CD14-positive monocyte (primary cell): Measurements from ENCODE around the gene TCP11. TPM values are rescaled to one million over a fixed set of nuclear protein-coding genes. Genes with fewer than 3 reads are reported as not detected.

Experiments
- DNase-seq, 3 donors: peaks; one replicate each; pipeline ENCODE4 v3.0.0-alpha.2; 2011 to 2022
- H2AFZ ChIP-seq: 2 replicates; pipeline ENCODE4 v1.6.0; 2012; ENCODE audit warnings: mild to moderate bottlenecking, low read depth, low read length, inconsistent platforms; ENCODE audit not compliant: insufficient read depth, poor library complexity, severe bottlenecking
- H3K27ac ChIP-seq, 2 donors: 1 replicate in 1 of 2; 2 replicates in 1 of 2; pipeline ENCODE4 v1.5.1; 2012 to 2013; ENCODE audit warnings: low read length in 2 of 2, control low read depth in 1 of 2, inconsistent platforms in 1 of 2, low read depth in 1 of 2, mild to moderate bottlenecking in 1 of 2
- H3K27me3 ChIP-seq, 2 donors: one replicate each; pipeline versions ENCODE4 v1.6.0 to v1.6.1; 2011 to 2013; ENCODE audit warnings: low read length in 2 of 2; ENCODE audit not compliant: control insufficient read depth in 2 of 2, insufficient read depth in 2 of 2
- H3K36me3 ChIP-seq, 2 donors: replicated peaks in 1 of 2; 1 replicate in 1 of 2; 2 replicates in 1 of 2; pipeline versions ENCODE4 v1.5.1 to v1.6.1; 2012 to 2013; ENCODE audit warnings: low read length in 2 of 2, control low read depth in 1 of 2, inconsistent platforms in 1 of 2, mild to moderate bottlenecking in 1 of 2; ENCODE audit not compliant: insufficient read depth in 2 of 2, control insufficient read depth in 1 of 2
- H3K4me1 ChIP-seq, 2 donors: 1 replicate in 1 of 2; 2 replicates in 1 of 2; pipeline versions ENCODE4 v1.5.1 to v1.6.1; 2012 to 2013; ENCODE audit warnings: low read length in 2 of 2, control low read depth in 1 of 2, inconsistent platforms in 1 of 2, mild to moderate bottlenecking in 1 of 2, moderate library complexity in 1 of 2; ENCODE audit not compliant: insufficient read depth in 2 of 2, control insufficient read depth in 1 of 2
- H3K4me2 ChIP-seq: replicated peaks from 2 replicates; pipeline ENCODE3; 2012; ENCODE audit warnings: low read length, moderate library complexity, mild to moderate bottlenecking; ENCODE audit not compliant: poor library complexity, severe bottlenecking; ENCODE audit errors: extremely low read depth
- H3K4me3 ChIP-seq, 3 experiments: fragments of 200-600 bp in 1 of 3; sonication (generic) in 1 of 3; replicated peaks in 1 of 3; 1 replicate in 2 of 3; 2 replicates in 1 of 3; pipeline ENCODE4 v1.5.1; 2011 to 2013; ENCODE audit warnings: low read length in 3 of 3, mild to moderate bottlenecking in 3 of 3, control low read depth in 2 of 3, low read depth in 2 of 3, inconsistent platforms in 1 of 3, moderate library complexity in 1 of 3
- H3K79me2 ChIP-seq: 2 replicates; pipeline ENCODE4 v1.6.0; 2012; ENCODE audit warnings: mild to moderate bottlenecking, control low read depth, inconsistent platforms, low read length, moderate library complexity; ENCODE audit not compliant: insufficient read depth
- H3K9ac ChIP-seq: 2 replicates; pipeline ENCODE4 v1.6.0; 2017; ENCODE audit warnings: low read length, mild to moderate bottlenecking; ENCODE audit not compliant: insufficient read depth, poor library complexity, severe bottlenecking
- H3K9me3 ChIP-seq, 2 donors: replicated peaks in 1 of 2; 1 replicate in 1 of 2; 2 replicates in 1 of 2; pipeline versions ENCODE4 v1.5.1 to v1.6.1; 2012 to 2013; ENCODE audit warnings: low read length in 2 of 2, control low read depth in 1 of 2; ENCODE audit not compliant: control insufficient read depth in 1 of 2, insufficient read depth in 1 of 2
- H4K20me1 ChIP-seq: 2 replicates; pipeline ENCODE4 v1.6.0; 2012; ENCODE audit warnings: mild to moderate bottlenecking, low read length, control low read depth, moderate library complexity; ENCODE audit not compliant: insufficient read depth
- H3K27ac Mint-ChIP-seq, 7 donors: one replicate each; pipeline ENCODE4 v1.8.0; 2020; ENCODE audit warnings: mild to moderate bottlenecking in 7 of 7, mixed read lengths in 7 of 7, moderate library complexity in 6 of 7, inconsistent platforms in 2 of 7
- H3K27me3 Mint-ChIP-seq, 3 donors: one replicate each; pipeline ENCODE4 v1.8.0; 2021 to 2022; ENCODE audit warnings: low read depth in 3 of 3, mild to moderate bottlenecking in 3 of 3, mixed read lengths in 3 of 3, moderate library complexity in 3 of 3, inconsistent platforms in 1 of 3
- H3K36me3 Mint-ChIP-seq, 2 donors: one replicate each; pipeline ENCODE4 v1.8.0; 2020; ENCODE audit warnings: mixed read lengths in 2 of 2, inconsistent platforms in 1 of 2, mild to moderate bottlenecking in 1 of 2
- H3K4me1 Mint-ChIP-seq: one replicate; pipeline ENCODE4 v1.8.0; 2020; ENCODE audit warnings: mild to moderate bottlenecking, mixed read lengths
- H3K4me3 Mint-ChIP-seq, 2 donors: one replicate each; pipeline ENCODE4 v1.8.0; 2020; ENCODE audit warnings: mild to moderate bottlenecking in 2 of 2, mixed read lengths in 2 of 2, moderate library complexity in 1 of 2
- H3K9me3 Mint-ChIP-seq, 7 donors: one replicate each; pipeline ENCODE4 v1.8.0; 2020 to 2022; ENCODE audit warnings: mixed read lengths in 7 of 7, mild to moderate bottlenecking in 6 of 7, moderate library complexity in 6 of 7, inconsistent platforms in 2 of 7
- WGBS: methylation state at CpG from one replicate; pipeline ENCODE4 v1.1.5; 2013; ENCODE audit warnings: missing lambda C conversion rate; ENCODE audit not compliant: insufficient coverage; 5-methylcytosine and 5-hydroxymethylcytosine counted together
- intact Hi-C, 2 donors: fragments of 100-400 bp; cut with micrococcal nuclease; formaldehyde crosslinking; loops; one replicate each; pipeline versions ENCODE4 v1.15.0 to v1.15.1; 2023
- polyA plus RNA-seq, 3 donors: library from polyadenylated mRNA; depleted of rRNA in 1 of 3; unstranded in 2 of 3; stranded (reverse) in 1 of 3; fragments of 300-500 nt in 2 of 3; fragments of >200 nt in 1 of 3; fragmentation: Illumina TruSeq in 2 of 3; gene quantifications; 1 replicate in 2 of 3; 2 replicates in 1 of 3; pipeline ENCODE4 v1.2.3, GENCODE V29; 2012 to 2021
- TF ChIP-seq, protein P1 (sequence below): fragments of 200-600 bp; IDR thresholded peaks from one replicate; pipeline ENCODE4 v1.8.0; 2022; ENCODE audit warnings: antibody characterized with exemption, mild to moderate bottlenecking

The TCP11 gene
- polyA plus RNA-seq, 3 donors, result not detected

DNA sequence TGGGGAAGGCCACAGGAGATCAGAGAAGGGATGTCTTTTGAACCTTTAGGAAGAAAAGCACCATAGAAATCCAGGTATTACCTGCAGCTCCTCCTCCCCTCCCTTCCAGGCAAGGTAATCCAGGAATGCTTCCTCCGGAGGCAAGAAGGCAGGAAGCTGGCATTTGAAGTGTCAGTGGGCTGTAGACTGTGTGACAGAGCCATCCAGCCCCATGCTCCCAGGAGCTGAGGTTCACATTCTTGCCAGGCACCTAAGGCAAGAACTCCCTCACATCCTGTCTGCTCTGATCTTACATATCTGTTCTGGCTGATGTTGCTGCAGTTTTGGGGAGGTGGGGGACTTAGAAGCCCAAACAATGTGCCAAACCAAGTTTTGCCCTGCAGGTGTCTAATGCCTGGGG, 44.8 kb upstream of the TCP11 start:
- H3K9me3 Mint-ChIP-seq, result peaks cover 0 to 3% (median 0%) of the 10 kb centered on the region in 7 donors
- H3K4me2 ChIP-seq, result no peak overlapping the region
- 100% methylated on average over 1 of the region's 1 CpG for WGBS

DNA sequence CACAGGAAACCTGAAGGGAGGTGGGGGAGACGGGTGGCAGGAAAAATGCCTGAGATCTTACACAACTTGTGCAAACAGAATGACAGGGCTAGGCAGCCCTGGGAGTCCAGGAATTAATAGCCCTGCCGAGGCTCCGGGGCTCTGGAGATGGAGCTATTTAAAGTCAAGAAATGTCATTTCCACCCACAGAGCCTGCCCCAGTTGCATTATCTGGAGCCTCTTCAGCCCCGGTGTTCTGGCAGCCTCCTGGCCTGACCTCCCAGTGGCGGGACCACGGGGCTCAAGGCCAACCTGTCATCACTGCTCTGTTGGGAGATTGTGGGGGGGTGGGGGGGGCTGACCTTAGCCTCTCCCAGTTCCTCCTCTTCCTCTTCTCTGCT, 44.2 kb upstream of the TCP11 start:
- H3K27me3 ChIP-seq, result peaks cover 0 to 9% of the 10 kb centered on the region in 2 donors
- H3K4me2 ChIP-seq, result no peak overlapping the region
- H3K79me2 ChIP-seq, result no peaks in the 10 kb centered on the region
- H4K20me1 ChIP-seq, result no peaks in the 10 kb centered on the region
- H3K9me3 ChIP-seq, result no peaks in the 10 kb centered on the region
- Mint-ChIP-seq H3K4me3 (no peak overlapping the region), H3K27me3 (peaks cover 10 to 27% (median 13%) of the 10 kb centered on the region in 3 donors), H3K36me3 (no peaks in the 10 kb centered on the region), H3K27ac (no peak overlapping the region), H3K4me1 (peaks cover 2% of the 10 kb centered on the region), H3K9me3 (peaks cover 0 to 3% (median 0%) of the 10 kb centered on the region in 7 donors)
- H3K9ac ChIP-seq, result no peak overlapping the region
- H2AFZ ChIP-seq, result no peak overlapping the region
- intact Hi-C loops, result no loop called here
- no peak overlapping the region for H3K27ac ChIP-seq
- H3K4me3 ChIP-seq, result no peak overlapping the region
- H3K36me3 ChIP-seq, result no peaks in the 10 kb centered on the region
- WGBS, result 0% methylated on average over 1 of the region's 6 CpGs
- H3K4me1 ChIP-seq, result no peaks in the 10 kb centered on the region
- no peak for DNase-seq
- TF ChIP-seq, protein P1, sequence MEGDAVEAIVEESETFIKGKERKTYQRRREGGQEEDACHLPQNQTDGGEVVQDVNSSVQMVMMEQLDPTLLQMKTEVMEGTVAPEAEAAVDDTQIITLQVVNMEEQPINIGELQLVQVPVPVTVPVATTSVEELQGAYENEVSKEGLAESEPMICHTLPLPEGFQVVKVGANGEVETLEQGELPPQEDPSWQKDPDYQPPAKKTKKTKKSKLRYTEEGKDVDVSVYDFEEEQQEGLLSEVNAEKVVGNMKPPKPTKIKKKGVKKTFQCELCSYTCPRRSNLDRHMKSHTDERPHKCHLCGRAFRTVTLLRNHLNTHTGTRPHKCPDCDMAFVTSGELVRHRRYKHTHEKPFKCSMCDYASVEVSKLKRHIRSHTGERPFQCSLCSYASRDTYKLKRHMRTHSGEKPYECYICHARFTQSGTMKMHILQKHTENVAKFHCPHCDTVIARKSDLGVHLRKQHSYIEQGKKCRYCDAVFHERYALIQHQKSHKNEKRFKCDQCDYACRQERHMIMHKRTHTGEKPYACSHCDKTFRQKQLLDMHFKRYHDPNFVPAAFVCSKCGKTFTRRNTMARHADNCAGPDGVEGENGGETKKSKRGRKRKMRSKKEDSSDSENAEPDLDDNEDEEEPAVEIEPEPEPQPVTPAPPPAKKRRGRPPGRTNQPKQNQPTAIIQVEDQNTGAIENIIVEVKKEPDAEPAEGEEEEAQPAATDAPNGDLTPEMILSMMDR, result no peak

More for the DNA sequence above, 44.8 kb upstream of the TCP11 start:
- Histone ChIP-seq H3K9me3 (no peaks in the 10 kb centered on the region), H3K9ac (no peak overlapping the region), H3K27me3 (peaks cover 0 to 9% of the 10 kb centered on the region in 2 donors), H2AFZ (no peak overlapping the region), H3K36me3 (no peaks in the 10 kb centered on the region), H3K79me2 (no peaks in the 10 kb centered on the region), H4K20me1 (no peaks in the 10 kb centered on the region), H3K27ac (no peak overlapping the region), H3K4me3 (no peak overlapping the region), H3K4me1 (no peaks in the 10 kb centered on the region)
- no peak for DNase-seq
- TF ChIP-seq, protein P1, result no peak
- no peak overlapping the region for H3K4me3 Mint-ChIP-seq
- no peaks in the 10 kb centered on the region for H3K36me3 Mint-ChIP-seq
- intact Hi-C loops, result no loop called here
- peaks cover 11 to 26% (median 13%) of the 10 kb centered on the region in 3 donors for H3K27me3 Mint-ChIP-seq
- H3K4me1 Mint-ChIP-seq, result peaks cover 2% of the 10 kb centered on the region
- H3K27ac Mint-ChIP-seq, result no peak overlapping the region
